ENCODE data around the gene MYBBP1A.

DNA sequence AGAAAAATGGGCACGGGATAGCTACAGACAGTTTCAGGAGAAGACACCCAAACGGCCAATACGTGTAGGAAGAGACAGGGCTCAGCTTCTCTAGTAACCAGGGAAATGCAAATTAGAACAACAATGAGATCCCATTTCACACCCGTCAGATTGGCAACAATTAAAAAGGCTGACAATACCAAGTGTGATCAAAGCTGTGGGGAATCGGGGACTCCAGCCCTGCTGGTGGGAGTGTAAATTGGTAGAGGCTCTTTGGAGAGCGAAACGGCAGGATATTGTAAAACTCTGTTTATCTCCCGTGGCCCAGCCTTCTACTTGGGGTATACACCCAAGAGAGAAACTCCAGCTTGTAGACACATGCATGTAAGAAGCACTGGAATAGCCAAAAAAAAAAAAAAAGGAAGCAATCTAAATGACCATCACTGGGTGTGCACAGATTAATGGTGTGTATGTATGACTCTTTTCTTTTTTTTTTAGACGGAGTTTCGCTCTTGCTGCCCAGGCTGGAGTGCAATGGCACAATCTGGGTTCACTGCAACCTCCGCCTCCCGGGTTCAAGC, 27.5 kb downstream of the MYBBP1A start:
- no peak for TF ChIP-seq POLR2A (IDR thresholded peaks at IDR 0.05)
- TF ChIP-seq, protein P1, sequence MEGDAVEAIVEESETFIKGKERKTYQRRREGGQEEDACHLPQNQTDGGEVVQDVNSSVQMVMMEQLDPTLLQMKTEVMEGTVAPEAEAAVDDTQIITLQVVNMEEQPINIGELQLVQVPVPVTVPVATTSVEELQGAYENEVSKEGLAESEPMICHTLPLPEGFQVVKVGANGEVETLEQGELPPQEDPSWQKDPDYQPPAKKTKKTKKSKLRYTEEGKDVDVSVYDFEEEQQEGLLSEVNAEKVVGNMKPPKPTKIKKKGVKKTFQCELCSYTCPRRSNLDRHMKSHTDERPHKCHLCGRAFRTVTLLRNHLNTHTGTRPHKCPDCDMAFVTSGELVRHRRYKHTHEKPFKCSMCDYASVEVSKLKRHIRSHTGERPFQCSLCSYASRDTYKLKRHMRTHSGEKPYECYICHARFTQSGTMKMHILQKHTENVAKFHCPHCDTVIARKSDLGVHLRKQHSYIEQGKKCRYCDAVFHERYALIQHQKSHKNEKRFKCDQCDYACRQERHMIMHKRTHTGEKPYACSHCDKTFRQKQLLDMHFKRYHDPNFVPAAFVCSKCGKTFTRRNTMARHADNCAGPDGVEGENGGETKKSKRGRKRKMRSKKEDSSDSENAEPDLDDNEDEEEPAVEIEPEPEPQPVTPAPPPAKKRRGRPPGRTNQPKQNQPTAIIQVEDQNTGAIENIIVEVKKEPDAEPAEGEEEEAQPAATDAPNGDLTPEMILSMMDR (IDR thresholded peaks at IDR 0.05): no peak
